ENCODE measurements around the gene TUSC2. TPM values are rescaled to one million over a fixed set of nuclear protein-coding genes. Genes with fewer than 3 reads are reported as not detected.

The TUSC2 gene
- total and polyA plus RNA-seq, 2 of the 13 experiments (the other 11 are each of a cell fraction or from before 2014, with no cell fraction given), result 36.7 to 39.1 TPM

- TF ChIP-seq GMEB1 (CRISPR knock-in tag; IDR thresholded peaks at IDR 0.05; ENCODE audit: borderline replicate concordance) (peak; percentile 28; the same call in 1 of the 2 replicates), TAF1 (CRISPR knock-in tag; IDR thresholded peaks at IDR 0.05) (no peak), ATF7-NPFF (CRISPR knock-in tag; IDR thresholded peaks at IDR 0.05; ENCODE audit: low read depth) (no peak), CAMTA2 (CRISPR knock-in tag; IDR thresholded peaks at IDR 0.05; ENCODE audit: borderline replicate concordance) (no peak), ZNF709 (CRISPR knock-in tag; IDR thresholded peaks at IDR 0.05) (no peak), ZNF549 (CRISPR knock-in tag; IDR thresholded peaks at IDR 0.05) (no peak), NONO (IDR thresholded peaks at IDR 0.05) (no peak), NONO (CRISPR knock-in tag; conservative IDR thresholded peaks at IDR 0.05) (no peak; the same call in 1 of the 2 replicates), TOE1 (CRISPR knock-in tag; IDR thresholded peaks at IDR 0.05) (0 out of 2 replicates have a peak, but pooled peaks have one; percentile 50), RNF2 (conservative IDR thresholded peaks at IDR 0.05; ENCODE audit: low read depth) (no peak), ATF2 (CRISPR knock-in tag; IDR thresholded peaks at IDR 0.05) (0 out of 2 replicates have a peak, but pooled peaks have one; percentile 70), FOXP1 (IDR thresholded peaks at IDR 0.05) (no peak), FOXP1 (CRISPR knock-in tag; IDR thresholded peaks at IDR 0.05) (no peak), TAF15 (IDR thresholded peaks at IDR 0.05; ENCODE audit: low read depth, low read length, poor library complexity, severe bottlenecking) (no peak), ELF4 (CRISPR knock-in tag; IDR thresholded peaks at IDR 0.05; ENCODE audit: borderline replicate concordance) (no peak), SOX6 (IDR thresholded peaks at IDR 0.05) (no peak), SOX6 (CRISPR knock-in tag; IDR thresholded peaks at IDR 0.05) (peak; percentile 67), ZNF687 (CRISPR knock-in tag; IDR thresholded peaks at IDR 0.05) (peak; percentile 75)
These were observed 3.5 kb downstream of the TUSC2 start (continued) for GRCh38 chr3:50324351-50325112.

All from HepG2 (cell line).